Loucy (cell line): Measurements from ENCODE around the gene DRAXIN.

Source experiments
- H2AFZ ChIP-seq: fragments of 200-600 bp; sonication (generic); 2 replicates; pipeline ENCODE4 v1.6.0; 2016; ENCODE audit warnings: antibody characterized with exemption, mild to moderate bottlenecking, low read length, moderate library complexity
- H3F3A ChIP-seq: fragments of 200-600 bp; 2 replicates; pipeline ENCODE4 v1.6.0; 2016; ENCODE audit warnings: antibody characterized with exemption, low read depth, mild to moderate bottlenecking
- H3K27me3 ChIP-seq: fragments of 200-600 bp; sonication (generic); 2 replicates; pipeline ENCODE4 v1.6.1; 2014; ENCODE audit warnings: low read length, mild to moderate bottlenecking; ENCODE audit not compliant: insufficient read depth, poor library complexity, severe bottlenecking
- H3K36me3 ChIP-seq: fragments of 200-600 bp; sonication (generic); 2 replicates; pipeline ENCODE4 v1.6.1; 2016; ENCODE audit warnings: low read length; ENCODE audit not compliant: insufficient read depth
- H3K4me1 ChIP-seq: fragments of 200-600 bp; sonication (generic); 2 replicates; pipeline ENCODE4 v1.5.1; 2014; ENCODE audit warnings: low read length, mild to moderate bottlenecking; ENCODE audit not compliant: insufficient read depth, poor library complexity, severe bottlenecking
- H3K4me2 ChIP-seq: fragments of 200-600 bp; sonication (generic); 2 replicates; pipeline ENCODE4 v1.6.0; 2014; ENCODE audit warnings: antibody characterized with exemption, low read length, low read depth, mild to moderate bottlenecking; ENCODE audit not compliant: poor library complexity, severe bottlenecking
- H3K4me3 ChIP-seq: fragments of 200-600 bp; sonication (generic); 2 replicates; pipeline ENCODE4 v1.5.1; 2014; ENCODE audit warnings: low read length, mild to moderate bottlenecking, mixed read lengths; ENCODE audit not compliant: poor library complexity, severe bottlenecking
- H3K79me2 ChIP-seq: fragments of 200-600 bp; sonication (generic); 2 replicates; pipeline ENCODE4 v1.6.1; 2014; ENCODE audit warnings: low read length; ENCODE audit not compliant: insufficient read depth
- H3K9ac ChIP-seq: fragments of 200-600 bp; sonication (generic); 2 replicates; pipeline ENCODE4 v1.6.0; 2014; ENCODE audit warnings: mild to moderate bottlenecking, low read depth, low read length, moderate library complexity; ENCODE audit not compliant: poor library complexity, severe bottlenecking
- H3K9me2 ChIP-seq: fragments of 200-600 bp; sonication (generic); replicated peaks from 2 replicates; pipeline ENCODE4 v1.6.1; 2016; ENCODE audit warnings: low read depth, low read length, mixed read lengths
- H3K9me3 ChIP-seq: fragments of 200-600 bp; sonication (generic); 2 replicates; pipeline ENCODE4 v1.6.1; 2014; ENCODE audit warnings: mild to moderate bottlenecking, antibody characterized with exemption, low read length, low read depth; ENCODE audit not compliant: insufficient read depth
- H4K20me1 ChIP-seq: fragments of 200-600 bp; sonication (generic); 2 replicates; pipeline ENCODE4 v1.6.0; 2014; ENCODE audit warnings: antibody characterized with exemption, low read length, mild to moderate bottlenecking; ENCODE audit not compliant: insufficient read depth, poor library complexity, severe bottlenecking
- EZH2phosphoT487 ChIP-seq: fragments of 200-600 bp; IDR thresholded peaks from 2 replicates; pipeline ENCODE4 v1.6.1; 2018; ENCODE audit warnings: antibody characterized with exemption, mild to moderate bottlenecking, moderate library complexity, borderline replicate concordance
- TF ChIP-seq, protein P1 (sequence below): fragments of 200-600 bp; sonication (generic); conservative IDR thresholded peaks from 2 replicates; pipeline ENCODE4 v1.5.1; 2014; ENCODE audit warnings: mild to moderate bottlenecking, antibody characterized with exemption, low read length

DRAXIN gene

DNA sequence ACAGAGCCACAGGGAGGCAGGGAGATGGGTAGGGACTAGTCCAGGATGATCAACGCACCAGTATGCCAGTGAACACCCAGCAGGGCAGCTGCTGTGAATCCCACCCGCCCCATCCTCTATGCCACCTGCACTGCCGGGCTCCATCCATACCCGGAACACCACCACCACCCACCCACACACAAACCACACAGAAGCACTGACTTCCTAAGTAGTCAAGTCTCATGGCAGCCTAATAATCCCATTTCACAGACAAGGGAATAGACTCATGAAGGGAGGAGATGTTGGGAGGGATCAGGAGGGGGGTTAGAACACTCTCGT, 6.3 kb downstream of the DRAXIN start:
- peaks cover 19% of the 10 kb centered on the region; the same call in 1 of the 2 replicates for H3K79me2 ChIP-seq
- no peaks in the 10 kb centered on the region for H3K36me3 ChIP-seq
- no peaks in the 10 kb centered on the region for H3K9me3 ChIP-seq
- no peak overlapping the region for H3K9ac ChIP-seq
- no peaks in the 10 kb centered on the region for H4K20me1 ChIP-seq
- no peak for TF ChIP-seq EZH2phosphoT487
- TF ChIP-seq, protein P1, sequence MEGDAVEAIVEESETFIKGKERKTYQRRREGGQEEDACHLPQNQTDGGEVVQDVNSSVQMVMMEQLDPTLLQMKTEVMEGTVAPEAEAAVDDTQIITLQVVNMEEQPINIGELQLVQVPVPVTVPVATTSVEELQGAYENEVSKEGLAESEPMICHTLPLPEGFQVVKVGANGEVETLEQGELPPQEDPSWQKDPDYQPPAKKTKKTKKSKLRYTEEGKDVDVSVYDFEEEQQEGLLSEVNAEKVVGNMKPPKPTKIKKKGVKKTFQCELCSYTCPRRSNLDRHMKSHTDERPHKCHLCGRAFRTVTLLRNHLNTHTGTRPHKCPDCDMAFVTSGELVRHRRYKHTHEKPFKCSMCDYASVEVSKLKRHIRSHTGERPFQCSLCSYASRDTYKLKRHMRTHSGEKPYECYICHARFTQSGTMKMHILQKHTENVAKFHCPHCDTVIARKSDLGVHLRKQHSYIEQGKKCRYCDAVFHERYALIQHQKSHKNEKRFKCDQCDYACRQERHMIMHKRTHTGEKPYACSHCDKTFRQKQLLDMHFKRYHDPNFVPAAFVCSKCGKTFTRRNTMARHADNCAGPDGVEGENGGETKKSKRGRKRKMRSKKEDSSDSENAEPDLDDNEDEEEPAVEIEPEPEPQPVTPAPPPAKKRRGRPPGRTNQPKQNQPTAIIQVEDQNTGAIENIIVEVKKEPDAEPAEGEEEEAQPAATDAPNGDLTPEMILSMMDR, result no peak
- H3K4me2 ChIP-seq, result no peak overlapping the region
- H2AFZ ChIP-seq, result no peak overlapping the region
- no peaks in the 10 kb centered on the region; the same call in 1 of the 2 replicates for H3F3A ChIP-seq
- no peaks in the 10 kb centered on the region for H3K9me2 ChIP-seq
- no peak overlapping the region for H3K4me3 ChIP-seq
- H3K4me1 ChIP-seq, result peaks cover 29% of the 10 kb centered on the region
- no peaks in the 10 kb centered on the region for H3K27me3 ChIP-seq

- TF ChIP-seq, protein P1, result no peak
- TF ChIP-seq EZH2phosphoT487, result no peak
- H3K4me3 ChIP-seq, result no peak overlapping the region
Observed at GRCh38 chr1:11700601-11701467, 9.3 kb downstream of the DRAXIN start.

DNA sequence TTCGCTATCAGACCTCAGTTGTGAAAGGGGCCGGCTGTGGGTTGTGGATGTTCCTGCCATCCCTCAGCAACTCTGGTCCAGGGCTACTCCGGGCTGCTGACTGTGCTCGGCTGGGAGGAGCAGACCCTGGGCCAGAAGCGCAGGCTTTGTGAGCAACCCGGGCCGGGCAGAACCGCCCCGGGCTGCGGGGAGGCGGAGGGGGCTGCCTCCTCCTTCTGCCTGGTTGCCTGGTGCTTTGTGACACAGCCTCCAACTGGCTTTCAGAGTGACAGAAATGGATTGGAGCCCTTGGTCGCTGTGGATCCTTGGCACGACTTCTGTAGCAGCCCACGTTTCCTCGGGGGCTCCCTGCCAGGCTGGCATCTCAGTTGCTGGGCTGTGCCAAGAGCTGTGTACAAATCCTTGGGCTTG, 10.0 kb downstream of the DRAXIN start:
- Histone ChIP-seq H3K9me2 (no peaks in the 10 kb centered on the region), H3K79me2 (peaks cover 4% of the 10 kb centered on the region; the same call in 1 of the 2 replicates), H3K4me1 (peaks cover 29% of the 10 kb centered on the region), H3K36me3 (no peaks in the 10 kb centered on the region), H3K9me3 (no peaks in the 10 kb centered on the region), H2AFZ (no peak overlapping the region), H3F3A (no peaks in the 10 kb centered on the region), H3K4me3 (no peak overlapping the region), H4K20me1 (no peaks in the 10 kb centered on the region), H3K9ac (no peak overlapping the region), H3K4me2 (no peak overlapping the region), H3K27me3 (no peaks in the 10 kb centered on the region)
- TF ChIP-seq EZH2phosphoT487, result no peak
- TF ChIP-seq, protein P1, result no peak

More at GRCh38 chr1:11700601-11701467, 9.3 kb downstream of the DRAXIN start:
- H3K4me2 ChIP-seq, result no peak overlapping the region
- H2AFZ ChIP-seq, result no peak overlapping the region
- no peaks in the 10 kb centered on the region for H3K9me2 ChIP-seq
- H3F3A ChIP-seq, result no peaks in the 10 kb centered on the region
- no peaks in the 10 kb centered on the region for H3K27me3 ChIP-seq
- no peaks in the 10 kb centered on the region for H4K20me1 ChIP-seq
- H3K9ac ChIP-seq, result no peak overlapping the region
- peaks cover 30% of the 10 kb centered on the region for H3K4me1 ChIP-seq
- no peaks in the 10 kb centered on the region for H3K36me3 ChIP-seq
- peaks cover 4% of the 10 kb centered on the region; the same call in 1 of the 2 replicates for H3K79me2 ChIP-seq
- H3K9me3 ChIP-seq, result no peaks in the 10 kb centered on the region
